HG03139 (cell line): ENCODE data around the gene SRP68.
"Not testable (repeated sequence)": the region's sequence is repeated elsewhere in the genome, so short reads cannot be mapped to it uniquely, and the experiment has no call there.

Experiments
- ATAC-seq: cut with Tn5 transposase; IDR thresholded peaks from one replicate; pipeline ENCODE4 v1.9.1; 2021; ENCODE audit not compliant: unreplicated experiment

Gene SRP68

DNA sequence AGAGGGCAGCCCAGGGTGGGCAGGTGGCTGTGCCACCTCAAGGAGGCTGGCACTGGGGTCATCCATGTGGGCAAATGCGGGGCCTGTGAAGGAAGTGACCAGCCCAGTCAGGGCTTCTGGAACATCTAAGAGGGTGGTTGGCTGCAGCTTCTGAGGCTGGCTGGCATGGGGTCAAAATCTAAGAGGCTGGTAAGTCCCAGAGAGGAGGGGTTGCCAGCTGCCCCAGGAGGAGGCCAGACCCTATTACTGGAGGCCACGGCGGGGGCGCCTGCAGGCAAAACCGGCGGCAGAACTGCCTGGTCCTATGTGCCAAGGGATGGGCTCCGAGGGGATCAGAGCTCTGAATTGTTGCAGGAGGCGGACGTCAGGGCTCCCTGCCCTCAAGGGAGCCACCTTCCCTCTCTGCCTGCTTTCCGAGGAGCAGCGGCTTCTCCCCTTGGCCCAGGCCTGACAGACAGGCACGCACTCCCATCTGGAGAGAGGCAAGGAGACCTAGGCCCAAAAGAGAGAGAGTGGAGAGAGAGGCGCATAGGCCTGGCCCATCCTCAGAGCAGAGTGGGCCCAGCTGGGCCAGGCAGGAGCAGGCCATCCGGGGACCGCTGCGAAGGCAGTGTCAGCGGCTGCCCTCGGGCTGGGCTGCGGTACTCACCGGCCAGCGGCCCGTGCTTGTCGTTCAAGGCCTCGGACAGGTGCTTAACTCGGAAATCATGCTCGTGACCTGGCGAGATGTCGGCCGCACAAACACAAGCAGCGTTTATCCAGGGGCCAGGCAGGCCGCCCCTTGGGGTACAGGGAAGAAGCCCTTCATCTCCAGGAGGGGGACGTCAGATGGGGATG is 17.6 kb upstream of the SRP68 start:
- no peak for ATAC-seq

DNA sequence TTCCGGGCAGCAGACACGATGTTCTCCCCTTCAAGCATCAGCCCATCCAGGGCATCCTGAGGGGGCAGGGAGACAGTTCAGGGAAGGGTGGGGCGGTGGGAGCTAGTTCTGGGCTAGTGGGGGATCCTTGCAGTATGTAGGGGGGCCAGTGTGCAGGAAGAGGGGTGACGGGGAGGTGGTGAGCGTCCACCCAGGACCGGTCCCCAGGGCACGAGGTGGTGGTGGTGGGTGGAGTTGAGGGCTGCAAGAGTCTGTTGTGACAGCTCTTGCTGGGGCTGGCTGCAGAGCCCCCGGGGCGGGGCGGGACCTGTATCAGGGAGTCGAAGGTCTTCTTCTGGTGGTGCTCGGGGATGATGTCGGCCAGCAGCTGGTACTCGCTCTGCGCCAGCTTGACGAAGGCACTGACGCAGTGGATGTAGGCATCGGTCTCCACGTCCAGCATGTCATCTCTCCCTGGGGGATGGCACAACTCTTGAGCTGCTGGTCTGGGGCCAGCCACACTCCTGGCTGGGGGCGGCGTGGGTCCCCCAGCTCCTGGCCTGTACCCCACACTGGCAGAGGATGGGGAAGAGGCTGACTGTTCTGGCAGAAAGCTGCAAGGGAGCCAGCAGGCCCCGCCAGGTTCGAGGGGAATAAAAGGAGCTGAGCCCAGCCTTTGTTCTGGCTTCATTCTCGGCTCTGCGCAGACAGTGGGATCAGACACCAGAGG is 16.7 kb upstream of the SRP68 start:
- no peak for ATAC-seq

DNA sequence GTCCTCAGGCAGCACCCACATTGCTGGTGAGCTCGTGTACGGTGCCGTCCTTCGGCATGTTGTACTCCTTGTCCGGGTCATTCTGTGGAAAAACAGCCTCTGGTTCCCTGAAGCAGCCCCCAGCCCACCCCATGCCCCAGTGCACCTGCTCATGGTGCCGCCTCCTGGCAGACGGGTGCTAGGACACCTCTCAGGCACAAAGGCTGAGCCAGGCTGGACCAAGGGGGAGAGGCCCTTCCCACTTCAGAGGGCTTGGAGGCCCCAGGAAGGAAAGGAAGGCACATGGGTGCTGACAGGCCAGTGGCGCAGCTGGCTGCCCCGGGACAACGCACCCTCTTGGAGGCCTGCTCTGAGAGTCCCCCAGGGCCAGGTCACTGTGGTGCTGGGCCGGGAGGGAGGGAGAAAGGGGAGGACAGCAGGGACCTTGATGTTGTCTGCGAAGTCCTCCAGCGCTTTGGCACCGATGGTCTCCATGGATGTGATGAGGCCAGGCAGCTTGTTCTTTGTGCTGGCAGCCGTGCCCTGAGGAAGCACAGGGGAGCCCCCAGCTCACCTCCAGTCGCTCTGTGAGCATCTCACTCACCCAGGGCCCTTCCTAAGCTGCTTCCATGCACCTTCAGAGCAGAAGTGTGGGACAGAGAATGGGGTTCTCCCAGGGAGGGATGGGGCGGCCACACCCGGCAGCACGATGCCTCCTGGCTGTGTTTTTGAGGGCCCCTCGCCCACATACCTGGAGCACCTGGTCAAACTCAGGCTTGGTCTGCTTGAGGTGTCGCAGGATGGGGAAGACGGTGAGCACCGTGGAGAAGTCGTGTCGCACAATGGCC is 15.9 kb upstream of the SRP68 start:
- no peak for ATAC-seq

DNA sequence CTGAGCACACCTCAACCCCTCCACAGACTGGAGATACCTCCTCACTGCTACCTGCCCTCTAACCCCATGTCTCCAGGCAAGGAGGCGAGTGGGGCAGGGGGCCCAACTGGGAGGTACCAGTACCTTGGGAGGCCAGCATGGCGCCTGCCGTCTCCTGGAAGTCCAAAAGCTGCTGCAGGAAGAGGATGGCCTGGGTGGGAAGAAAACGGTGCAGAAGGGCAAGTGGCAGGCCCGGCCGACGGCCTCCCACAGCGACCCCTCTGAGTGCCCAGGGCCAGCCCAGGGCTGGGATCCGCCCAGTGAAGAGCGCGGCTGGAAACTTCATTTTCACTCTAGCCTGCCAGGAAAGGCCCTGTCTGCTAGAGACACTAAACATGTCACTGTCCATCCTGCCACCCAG is 15.2 kb upstream of the SRP68 start:
- no peak for ATAC-seq

DNA sequence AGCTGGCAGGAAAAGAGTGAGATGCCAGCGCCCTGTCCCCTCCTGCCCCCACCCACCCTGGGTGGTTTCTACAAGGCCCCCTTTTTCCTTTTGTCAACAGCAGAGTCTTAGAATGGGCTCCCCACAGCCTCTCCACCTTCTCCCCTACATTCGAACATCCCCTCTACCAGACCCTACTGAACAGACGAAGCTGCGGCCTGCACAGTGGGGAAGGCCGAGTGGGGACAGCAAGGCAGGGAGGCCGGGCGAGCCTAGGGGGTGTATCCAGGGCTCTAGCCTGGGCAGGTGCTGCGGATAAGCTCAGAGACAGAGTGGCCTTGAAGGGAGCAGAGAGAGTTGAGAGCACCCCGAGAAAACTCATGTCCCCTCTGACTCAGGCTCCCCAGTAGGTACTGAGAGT is 14.1 kb upstream of the SRP68 start:
- ATAC-seq, result no peak

DNA sequence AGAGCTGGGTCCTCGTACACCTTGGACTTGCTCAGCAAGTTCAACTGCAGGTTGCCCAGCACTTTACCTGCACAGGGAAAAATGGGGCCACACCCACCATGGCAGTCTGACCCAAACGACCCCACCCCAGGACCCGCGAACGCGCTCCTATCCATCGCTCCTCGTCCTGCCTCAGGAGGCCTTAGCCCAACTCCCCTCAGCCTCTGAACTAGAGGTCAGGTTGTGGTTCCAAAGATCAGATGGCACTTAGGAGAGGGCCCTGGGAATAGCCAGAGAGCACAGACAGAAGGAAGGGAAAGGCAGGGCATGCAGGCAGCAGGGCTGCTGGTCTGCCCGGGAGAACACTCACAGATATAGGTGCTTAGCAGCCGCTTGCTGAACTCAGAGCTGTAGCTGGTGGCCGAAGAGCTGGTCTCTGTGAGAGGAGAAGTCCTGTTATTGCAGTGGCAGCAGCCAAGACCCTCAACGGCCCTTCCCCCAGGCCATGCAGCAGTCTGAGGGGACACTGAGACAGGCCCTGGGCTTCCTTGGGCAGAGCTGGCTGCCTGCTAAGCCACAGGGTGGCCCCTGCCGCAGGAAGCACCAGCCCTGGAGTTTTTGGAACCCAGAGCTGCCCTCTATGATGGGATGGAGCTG is 13.5 kb upstream of the SRP68 start:
- no peak for ATAC-seq

DNA sequence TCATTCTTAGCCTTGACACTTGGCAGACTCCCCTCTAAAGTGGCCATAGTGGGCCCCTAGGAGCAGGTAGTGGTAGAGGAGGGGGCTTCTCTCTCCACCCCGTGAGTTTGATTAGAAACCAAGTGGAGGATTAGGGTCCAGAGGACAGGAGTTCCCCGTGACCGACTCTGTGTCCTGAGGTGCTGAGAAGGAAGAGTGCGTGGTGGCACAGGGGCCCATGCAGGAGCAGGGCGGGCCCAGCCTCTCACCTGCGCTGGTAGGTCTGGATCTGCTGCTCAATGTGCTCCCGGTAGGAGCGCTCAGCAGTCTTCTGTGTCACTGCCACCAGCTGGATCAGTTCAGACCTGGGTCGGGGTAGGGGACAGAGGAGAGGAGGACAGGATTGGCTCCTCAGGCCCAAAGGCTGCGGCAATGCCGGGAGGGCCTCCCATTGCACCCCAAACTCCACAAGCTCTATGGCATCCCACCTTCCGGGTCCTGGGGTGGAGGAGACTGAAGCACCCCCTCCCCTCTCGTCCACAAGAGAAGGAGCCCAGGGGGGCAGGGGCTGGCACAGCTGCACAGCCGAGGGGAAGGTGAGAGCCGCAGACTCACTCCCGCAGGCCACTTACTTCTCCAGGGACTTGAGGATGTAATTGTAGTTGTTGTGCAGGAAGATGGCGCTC is 12.9 kb upstream of the SRP68 start:
- no peak for ATAC-seq

DNA sequence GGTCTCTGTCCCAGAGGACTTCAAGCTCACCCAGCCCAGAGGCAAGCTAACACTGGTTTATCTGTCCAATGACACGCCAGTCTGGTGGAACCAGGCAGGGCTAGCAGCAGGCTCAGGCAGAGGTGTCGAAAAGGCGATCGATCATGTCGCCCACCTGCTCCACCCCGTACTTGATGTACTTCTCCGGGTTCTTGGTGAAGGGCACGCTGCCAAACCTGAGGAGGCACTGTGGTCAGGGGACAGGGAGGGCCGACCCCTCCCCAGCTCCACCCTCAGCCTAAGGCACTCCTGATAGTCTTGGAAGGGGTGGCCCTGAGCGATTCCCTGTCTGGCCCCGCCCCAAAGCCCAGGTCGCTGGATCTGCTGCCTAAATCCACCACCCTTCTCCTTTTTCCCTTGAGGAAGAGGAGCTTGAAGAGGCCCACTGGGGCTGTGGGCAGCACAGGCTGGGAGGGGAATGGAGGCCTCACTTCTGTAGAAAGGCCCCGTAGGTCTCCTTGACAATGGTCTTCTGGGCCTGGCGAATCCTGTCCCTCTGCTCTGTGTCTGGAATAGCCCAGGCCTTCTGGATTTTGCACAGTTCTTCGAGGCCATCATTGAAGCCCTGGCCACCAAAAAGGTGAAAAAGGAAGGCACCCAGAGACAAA is 11.3 kb upstream of the SRP68 start:
- no peak for ATAC-seq

DNA sequence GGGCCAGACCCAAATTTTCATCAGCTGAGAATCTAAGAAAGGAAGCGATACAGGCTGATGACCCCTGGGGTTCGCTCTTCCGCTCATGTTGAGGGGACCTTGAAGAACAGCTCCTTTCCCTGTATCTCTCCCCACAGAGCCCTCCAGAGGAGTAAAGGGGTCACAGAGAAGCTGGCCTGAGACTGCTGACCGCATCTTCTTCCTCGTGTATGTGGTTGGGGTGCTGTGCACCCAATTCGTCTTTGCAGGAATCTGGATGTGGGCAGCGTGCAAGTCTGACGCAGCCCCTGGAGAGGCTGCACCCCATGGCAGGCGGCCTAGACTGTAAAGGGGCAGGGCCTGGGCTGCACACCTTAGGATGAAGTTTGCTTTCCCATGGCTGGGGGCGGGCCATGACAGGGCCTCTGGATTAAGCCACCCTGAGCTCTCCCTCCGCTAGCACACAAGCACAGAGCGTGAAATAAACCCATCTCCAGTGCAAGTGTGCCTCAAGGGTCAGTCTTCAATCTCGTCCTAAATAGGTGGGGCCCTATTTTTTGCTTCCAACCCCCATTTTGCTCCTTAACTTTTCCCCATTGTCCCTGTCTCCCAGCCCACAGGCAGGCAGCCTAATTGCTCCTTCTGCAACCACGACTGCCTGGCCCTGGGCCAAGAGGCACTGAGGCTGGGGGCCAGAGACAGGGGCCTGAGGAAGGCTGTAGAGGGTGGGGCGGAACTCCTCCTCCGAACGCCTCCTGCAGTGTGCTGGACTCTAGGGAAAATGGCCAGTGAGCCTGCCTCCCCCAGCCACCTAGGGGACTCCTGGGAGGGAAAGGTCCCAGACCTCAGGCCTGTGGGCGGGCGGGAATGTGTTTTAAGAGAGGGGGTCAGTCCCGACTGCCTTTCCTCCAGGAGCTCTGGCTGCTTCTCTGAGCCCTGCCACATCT is 10.3 kb upstream of the SRP68 start:
- no peak for ATAC-seq

DNA sequence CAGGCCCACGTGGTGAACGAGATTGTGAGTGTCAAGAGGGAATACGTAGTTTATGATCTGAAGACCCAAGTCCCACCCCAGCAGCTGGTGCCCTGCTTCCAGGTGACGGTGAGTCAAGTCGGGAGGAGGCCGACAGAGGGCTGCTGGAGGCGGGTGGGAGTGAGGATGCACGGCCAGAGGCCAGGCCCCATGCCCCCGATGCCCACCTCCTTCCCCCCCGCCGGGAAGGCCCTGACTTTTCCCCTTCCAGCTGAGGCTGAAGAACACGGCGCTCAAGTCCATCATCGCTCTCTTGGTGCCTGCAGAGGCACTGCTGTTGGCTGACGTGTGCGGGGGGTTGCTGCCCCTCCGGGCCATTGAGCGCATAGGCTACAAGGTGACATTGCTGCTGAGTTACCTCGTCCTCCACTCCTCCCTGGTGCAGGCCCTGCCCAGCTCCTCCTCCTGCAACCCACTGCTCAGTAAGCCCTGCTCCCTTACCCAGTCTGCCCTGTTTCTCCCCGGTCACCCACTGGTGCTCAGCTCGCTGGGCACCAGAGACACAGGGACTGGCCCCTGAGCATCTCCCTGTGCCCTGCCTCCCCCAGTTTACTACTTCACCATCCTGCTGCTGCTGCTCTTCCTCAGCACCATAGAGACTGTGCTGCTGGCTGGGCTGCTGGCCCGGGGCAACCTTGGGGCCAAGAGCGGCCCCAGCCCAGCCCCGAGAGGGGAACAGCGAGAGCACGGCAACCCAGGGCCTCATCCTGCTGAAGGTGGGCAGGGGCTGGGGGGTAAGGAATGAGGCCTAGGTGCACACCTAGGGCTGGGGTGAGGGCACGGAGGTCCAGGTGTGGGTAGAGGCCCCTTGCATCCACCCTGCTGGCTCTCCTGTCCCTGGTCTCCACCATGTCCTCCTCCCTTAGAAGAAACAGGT is 9.2 kb upstream of the SRP68 start:
- ATAC-seq, result no peak

DNA sequence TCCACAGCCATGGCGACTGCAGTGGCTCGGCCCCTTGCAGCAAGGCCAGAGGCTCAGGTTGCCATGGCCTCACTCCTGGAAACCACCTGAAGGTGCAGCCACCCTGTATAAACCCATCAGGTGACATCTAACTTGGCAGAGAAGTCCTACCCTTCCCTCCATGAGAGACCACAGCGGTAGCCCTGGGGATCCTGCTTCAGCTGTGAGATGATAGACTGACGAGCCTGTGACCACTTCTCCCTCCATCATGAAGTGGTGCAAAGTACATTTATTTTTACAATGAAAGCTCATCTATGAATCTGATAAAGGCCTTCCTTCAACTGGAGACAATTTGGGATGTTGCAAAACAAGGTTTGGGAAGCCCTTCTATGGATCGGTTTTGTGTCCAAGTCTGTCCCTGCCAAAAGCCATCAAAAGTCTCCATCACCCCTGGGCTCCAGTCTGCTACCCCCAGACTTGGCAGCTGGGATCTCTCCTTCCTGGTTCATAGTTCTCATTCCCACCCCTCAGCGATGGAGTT is 8.5 kb upstream of the SRP68 start:
- ATAC-seq, result no peak

DNA sequence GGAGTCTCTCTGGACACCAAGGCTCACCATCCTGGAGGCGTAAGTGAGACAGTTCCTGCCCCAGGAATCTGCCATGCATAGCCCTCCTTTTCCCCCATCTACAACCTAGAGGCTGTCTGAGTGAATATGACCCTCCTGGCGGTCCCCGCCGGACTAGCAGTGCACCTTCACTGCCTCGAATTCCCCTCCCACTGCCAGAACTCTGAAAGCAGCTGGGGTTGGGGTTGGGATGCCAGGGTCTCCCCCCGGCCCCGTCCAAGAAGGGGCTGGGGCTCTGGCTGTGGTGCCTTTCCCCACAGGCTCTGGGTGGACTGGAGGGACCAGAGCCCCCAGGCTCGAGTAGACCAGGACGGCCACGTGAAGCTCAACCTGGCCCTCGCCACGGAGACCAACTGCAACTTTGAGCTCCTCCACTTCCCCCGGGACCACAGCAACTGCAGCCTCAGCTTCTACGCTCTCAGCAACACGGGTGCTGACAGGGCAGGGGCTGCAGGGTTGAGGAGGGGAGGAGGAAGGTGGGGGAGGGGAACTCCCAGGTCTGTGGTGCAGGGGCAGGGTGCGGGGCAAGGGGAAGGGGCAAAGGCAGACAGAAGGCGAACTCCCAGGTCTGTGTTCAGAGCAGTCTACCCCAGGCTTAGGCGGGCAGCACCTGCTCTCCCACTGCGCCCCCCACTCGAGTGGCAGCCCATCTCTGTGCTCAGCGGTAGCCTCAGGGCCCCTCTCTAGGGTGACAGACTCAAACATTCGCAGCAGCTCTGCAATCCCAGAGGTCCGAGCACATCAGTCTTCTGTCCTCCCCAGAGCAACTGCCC is 7.8 kb upstream of the SRP68 start:
- no peak for ATAC-seq

DNA sequence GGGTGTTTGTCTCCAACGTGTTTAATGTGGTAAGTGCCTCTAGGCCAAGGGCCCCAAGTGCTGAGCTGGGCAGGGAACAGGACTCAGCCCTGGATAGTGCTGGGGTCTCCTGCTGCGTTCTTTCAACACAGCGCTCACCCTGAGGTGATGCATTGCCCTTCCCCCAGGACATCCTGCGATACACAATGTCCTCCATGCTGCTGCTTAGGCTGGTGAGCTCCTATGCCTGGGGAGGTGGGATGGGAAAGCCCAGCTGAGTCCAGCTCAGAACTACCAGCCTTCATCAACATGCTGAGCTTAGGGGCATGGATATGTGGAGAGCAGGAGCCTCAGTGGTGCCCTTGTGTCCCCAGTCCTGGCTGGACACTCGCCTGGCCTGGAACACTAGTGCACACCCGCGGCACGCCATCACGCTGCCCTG is 7.2 kb upstream of the SRP68 start:
- ATAC-seq, result no peak

DNA sequence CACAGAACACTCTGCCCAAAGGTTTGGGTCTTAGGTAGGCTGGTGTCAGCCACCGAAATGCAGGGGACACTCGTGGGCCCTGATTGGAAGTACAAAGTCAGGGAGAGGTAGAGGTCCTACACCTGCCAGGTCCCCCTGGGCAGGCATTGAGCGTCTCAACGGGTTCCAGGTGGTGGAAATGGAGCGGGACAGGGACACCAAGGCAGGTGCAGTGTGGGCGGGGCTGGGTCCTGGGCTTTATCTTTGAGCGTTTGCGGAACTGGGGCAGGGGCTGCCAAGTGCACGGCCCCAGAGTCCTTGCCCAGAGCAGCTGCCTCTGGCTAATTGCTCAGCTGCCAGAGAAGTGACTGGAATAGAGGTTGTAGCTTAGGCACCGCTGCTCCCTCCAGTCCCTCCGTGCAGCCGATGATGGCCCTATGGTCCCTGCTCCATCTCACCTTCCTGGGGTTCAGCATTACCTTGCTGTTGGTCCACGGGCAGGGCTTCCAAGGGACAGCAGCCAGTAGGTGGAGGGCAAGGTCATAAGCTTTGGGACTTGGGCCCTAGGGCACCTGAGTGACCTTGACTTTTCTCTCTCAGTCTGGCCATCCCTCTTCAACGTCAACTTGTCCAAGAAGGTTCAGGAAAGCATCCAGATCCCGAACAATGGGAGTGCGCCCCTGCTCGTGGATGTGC is 6.7 kb upstream of the SRP68 start, which contains the start of gene ZACN:
TSS of gene ZACN (plus strand) at position 323 of the 675 bp plus-strand sequence. CDS start at position 406, 83 bp downstream.
- ATAC-seq, result no peak

DNA sequence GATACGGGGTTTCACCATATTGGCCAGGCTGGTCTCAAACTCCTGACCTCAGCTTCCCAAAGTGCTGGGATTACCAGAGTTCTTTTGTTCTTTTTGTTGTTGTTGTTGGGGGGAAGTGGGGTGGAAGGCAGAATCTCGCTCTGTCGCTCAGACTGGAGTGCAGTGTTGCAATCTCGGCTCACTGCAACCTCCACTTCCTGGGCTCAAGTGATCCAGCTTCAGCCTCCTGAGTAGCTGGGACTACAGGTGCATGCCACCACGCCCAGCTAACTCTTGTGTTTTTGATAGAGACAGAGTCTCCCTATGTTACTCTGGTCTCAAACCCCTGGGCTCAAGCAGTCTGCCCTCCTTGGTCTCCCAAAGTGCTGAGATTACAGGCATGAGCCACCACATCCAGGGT is 6.1 kb upstream of the SRP68 start:
- not testable (repeated sequence) for ATAC-seq

DNA sequence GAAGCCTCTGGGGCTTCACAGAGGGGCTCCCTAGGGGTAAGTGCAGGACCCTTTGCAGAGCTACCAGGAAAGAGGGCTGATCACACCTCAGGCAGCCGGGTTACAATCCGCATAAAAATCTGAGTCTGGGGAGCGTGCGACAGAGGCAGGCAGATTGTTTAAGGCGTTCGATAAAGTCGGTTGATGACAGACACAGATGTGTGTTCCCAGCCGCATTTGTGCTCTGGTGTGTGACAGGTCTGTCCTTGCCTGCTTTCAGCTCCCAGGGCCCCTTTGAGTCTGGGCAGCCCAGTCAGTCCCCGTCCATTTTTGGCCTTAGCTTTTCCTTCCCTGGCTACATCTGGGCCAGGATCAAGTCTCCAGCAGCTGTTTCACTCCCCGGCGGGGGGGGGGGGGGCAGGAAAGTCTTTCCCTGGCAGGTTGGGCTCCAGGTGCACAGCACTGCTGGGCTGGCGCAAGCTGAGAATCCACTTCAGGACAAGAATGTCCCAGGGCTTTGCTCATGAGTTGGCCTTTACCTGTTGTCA is 5.3 kb upstream of the SRP68 start:
- ATAC-seq, result no peak
